GM23338 (cell line): ENCODE data around the gene SRCAP. TPM values are rescaled to one million over a fixed set of nuclear protein-coding genes. Genes with fewer than 3 reads are reported as not detected.

Source experiments
- ATAC-seq: fragments of 200-7000 bp; cut with Tn5 transposase; 3 replicates; pipeline ENCODE4 v1.9.1; 2020
- DNase-seq: peaks from one replicate; pipeline ENCODE4 v3.0.0-alpha.2; 2015; ENCODE audit warnings: low spot score
- H2AFZ ChIP-seq: fragments of 200-600 bp; sonication (generic); 2 replicates; pipeline ENCODE4 v1.8.0; 2016; ENCODE audit warnings: antibody characterized with exemption, mild to moderate bottlenecking, moderate library complexity
- H3F3A ChIP-seq: fragments of 200-600 bp; sonication (generic); replicated peaks from 2 replicates; pipeline ENCODE4 v1.8.0; 2017; ENCODE audit warnings: antibody characterized with exemption, mixed run types, low read depth
- H3K27ac ChIP-seq: fragments of 200-600 bp; sonication (generic); 2 replicates; pipeline ENCODE4 v1.6.1; 2016; ENCODE audit warnings: low read depth
- H3K27me3 ChIP-seq: fragments of 200-600 bp; sonication (generic); 2 replicates; pipeline ENCODE4 v1.8.0; 2016; ENCODE audit warnings: mild to moderate bottlenecking, mixed run types, moderate library complexity; ENCODE audit not compliant: insufficient read depth
- H3K36me3 ChIP-seq: fragments of 200-600 bp; sonication (generic); 2 replicates; pipeline ENCODE4 v1.8.0; 2016; ENCODE audit warnings: mild to moderate bottlenecking; ENCODE audit not compliant: insufficient read depth
- H3K4me1 ChIP-seq: fragments of 200-600 bp; sonication (generic); 2 replicates; pipeline ENCODE4 v1.8.0; 2016; ENCODE audit warnings: mild to moderate bottlenecking, moderate library complexity; ENCODE audit not compliant: insufficient read depth
- H3K4me2 ChIP-seq: fragments of 200-600 bp; sonication (generic); 2 replicates; pipeline ENCODE4 v1.7.1; 2017; ENCODE audit warnings: mixed run types
- H3K4me3 ChIP-seq: fragments of 200-600 bp; sonication (generic); 2 replicates; pipeline ENCODE4 v1.6.1; 2016; ENCODE audit warnings: mixed run types
- H3K79me2 ChIP-seq: fragments of 200-600 bp; sonication (generic); replicated peaks from 2 replicates; pipeline ENCODE4 v1.8.0; 2017; ENCODE audit warnings: mild to moderate bottlenecking; ENCODE audit not compliant: insufficient read depth
- H3K9me2 ChIP-seq: fragments of 200-600 bp; sonication (generic); 2 replicates; pipeline ENCODE4 v1.8.0; 2017; ENCODE audit not compliant: insufficient read depth
- H4K20me1 ChIP-seq: fragments of 200-600 bp; sonication (generic); replicated peaks from 2 replicates; pipeline ENCODE4 v1.8.0; 2017; ENCODE audit warnings: mild to moderate bottlenecking; ENCODE audit not compliant: insufficient read depth
- H3K27ac Mint-ChIP-seq: 2 replicates; pipeline ENCODE4 v1.8.0; 2020; ENCODE audit warnings: inconsistent platforms, mild to moderate bottlenecking, moderate library complexity, mixed read lengths
- H3K27me3 Mint-ChIP-seq: 3 replicates; pipeline ENCODE4 v1.8.0; 2022; ENCODE audit warnings: low read depth, mild to moderate bottlenecking, moderate library complexity, mixed read lengths, inconsistent platforms; ENCODE audit not compliant: insufficient read depth, poor library complexity
- H3K36me3 Mint-ChIP-seq: 3 replicates; pipeline ENCODE4 v1.8.0; 2021; ENCODE audit warnings: low read depth, mild to moderate bottlenecking, inconsistent platforms, moderate library complexity, mixed read lengths
- H3K4me1 Mint-ChIP-seq: 3 replicates; pipeline ENCODE4 v1.8.0; 2020; ENCODE audit warnings: mild to moderate bottlenecking, inconsistent platforms, mixed read lengths
- H3K4me3 Mint-ChIP-seq: 3 replicates; pipeline ENCODE4 v1.8.0; 2021; ENCODE audit warnings: moderate library complexity, mild to moderate bottlenecking, inconsistent platforms, mixed read lengths
- H3K9me3 Mint-ChIP-seq: 3 replicates; pipeline ENCODE4 v1.8.0; 2020; ENCODE audit warnings: moderate library complexity, mild to moderate bottlenecking, inconsistent platforms, mixed read lengths
- CREB1 ChIP-seq: fragments of 250-450 bp; sonication (Bioruptor Pico); IDR thresholded peaks from 2 replicates; pipeline ENCODE4 v1.5.0; 2020; ENCODE audit warnings: low read depth, mild to moderate bottlenecking, moderate library complexity
- EZH2 ChIP-seq: fragments of 200-600 bp; sonication (generic); IDR thresholded peaks from one replicate; pipeline ENCODE4 v1.8.0; 2017; ENCODE audit warnings: antibody characterized with exemption, mild to moderate bottlenecking, low read depth; ENCODE audit not compliant: unreplicated experiment
- EZH2phosphoT487 ChIP-seq: fragments of 200-600 bp; sonication (generic); IDR thresholded peaks from one replicate; pipeline ENCODE4 v1.8.1; 2018; ENCODE audit warnings: antibody characterized with exemption; ENCODE audit not compliant: unreplicated experiment
- JUNB ChIP-seq: IDR thresholded peaks from one replicate; pipeline ENCODE4 v1.6.1; 2016; ENCODE audit warnings: antibody characterized with exemption; ENCODE audit not compliant: unreplicated experiment
- NANOG ChIP-seq: IDR thresholded peaks from 2 replicates; pipeline ENCODE4 v1.6.1; 2016; ENCODE audit warnings: antibody characterized with exemption, borderline replicate concordance
- POLR2AphosphoS5 ChIP-seq: IDR thresholded peaks from 2 replicates; pipeline ENCODE4 v1.6.1; 2016; ENCODE audit warnings: antibody characterized with exemption, low read depth
- STAT1 ChIP-seq: IDR thresholded peaks from one replicate; pipeline ENCODE4 v1.6.1; 2016; ENCODE audit warnings: antibody characterized with exemption; ENCODE audit not compliant: unreplicated experiment
- ZNF114 ChIP-seq: fragments of 250-450 bp; sonication (Bioruptor Pico); IDR thresholded peaks from 2 replicates; pipeline ENCODE4 v1.5.0; 2020; ENCODE audit warnings: mild to moderate bottlenecking, moderate library complexity
- ZNF331 ChIP-seq: fragments of 250-450 bp; sonication (Bioruptor Pico); IDR thresholded peaks from 2 replicates; pipeline ENCODE4 v1.5.0; 2020; ENCODE audit warnings: low read depth, mild to moderate bottlenecking, moderate library complexity
- polyA plus RNA-seq: library from polyadenylated mRNA; unstranded; fragments of >200 nt; fragmentation: Nextera tagmentation; extraction: Ambion mirVana; gene quantifications from 2 replicates; pipeline ENCODE4 v1.2.1, GENCODE V29; 2016
- total RNA-seq: library from RNA; depleted of rRNA; stranded (reverse); fragments of >200 nt; shearing (Covaris generic); gene quantifications from 2 replicates; pipeline ENCODE4 v1.2.3, GENCODE V29; 2014
- TF ChIP-seq, protein P1 (sequence below): IDR thresholded peaks from 2 replicates; pipeline ENCODE4 v1.6.1; 2016; ENCODE audit warnings: antibody characterized with exemption
- TF ChIP-seq, protein P2 (sequence below), 2 experiments: fragments of 200-600 bp in 1 of 2; sonication (generic) in 1 of 2; conservative IDR thresholded peaks; 2 replicates each; pipeline versions ENCODE4 v1.5.1 to v1.6.1; 2016 to 2017; ENCODE audit warnings: antibody characterized with exemption in 2 of 2, low read depth in 2 of 2, mild to moderate bottlenecking in 2 of 2, moderate library complexity in 1 of 2
- TF ChIP-seq, protein P3 (sequence below): fragments of 250-450 bp; sonication (Bioruptor Pico); IDR thresholded peaks from 2 replicates; pipeline ENCODE4 v1.5.0; 2020; ENCODE audit warnings: mild to moderate bottlenecking, moderate library complexity

The SRCAP gene
- total and polyA plus RNA-seq, 2 experiments from 2014 or later = 15.3 to 38.4 TPM

DNA sequence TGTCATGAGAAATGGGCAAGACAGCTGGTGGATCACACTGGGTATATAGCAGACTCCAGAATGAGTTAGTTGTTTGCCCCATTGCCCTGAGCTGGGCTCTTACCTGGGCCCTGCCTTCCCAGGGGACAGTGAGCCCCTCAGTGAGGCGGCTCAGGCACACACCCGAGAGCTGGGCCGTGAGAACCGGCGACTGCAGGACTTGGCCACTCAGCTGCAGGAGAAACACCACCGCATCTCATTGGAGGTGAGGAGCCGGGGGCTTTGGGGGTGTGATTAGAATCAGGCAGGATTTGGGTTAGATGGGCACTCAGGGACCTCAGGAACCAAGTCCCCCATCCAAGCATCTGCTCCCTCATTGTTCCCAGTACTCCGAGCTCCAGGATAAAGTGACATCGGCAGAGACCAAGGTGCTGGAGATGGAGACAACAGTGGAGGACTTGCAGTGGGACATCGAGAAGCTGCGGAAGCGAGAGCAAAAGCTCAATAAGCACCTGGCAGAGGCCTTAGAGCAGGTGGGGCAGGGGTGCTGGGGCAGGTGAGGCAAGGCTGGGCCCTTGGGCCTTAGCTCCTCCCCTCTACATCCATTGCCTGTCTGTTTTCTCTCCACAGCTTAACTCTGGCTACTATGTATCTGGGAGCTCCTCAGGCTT is 66.0 kb downstream of the SRCAP start:
- Mint-ChIP-seq H3K27ac (no peak overlapping the region), H3K27me3 (peaks cover 24% of the 10 kb centered on the region), H3K4me1 (peaks cover 16% of the 10 kb centered on the region), H3K9me3 (no peaks in the 10 kb centered on the region; the same call in 2 of the 3 replicates), H3K4me3 (no peak overlapping the region; the same call in 2 of the 3 replicates), H3K36me3 (peaks cover 74% of the 10 kb centered on the region)
- Histone ChIP-seq H3K4me1 (peaks cover 6% of the 10 kb centered on the region; the same call in 1 of the 2 replicates), H3K36me3 (peaks cover 44% of the 10 kb centered on the region), H3K79me2 (peaks cover 24% of the 10 kb centered on the region), H4K20me1 (peaks cover 32% of the 10 kb centered on the region), H3K27ac (no peak overlapping the region), H3F3A (0 out of 2 replicates have a peak, but pooled peaks cover 7% of the 10 kb centered on the region), H3K9me2 (no peaks in the 10 kb centered on the region), H3K27me3 (no peaks in the 10 kb centered on the region), H3K4me3 (no peak overlapping the region), H2AFZ (no peak overlapping the region), H3K4me2 (no peak overlapping the region)
- TF ChIP-seq POLR2AphosphoS5 (no peak), ZNF331 (no peak), CREB1 (CRISPR knock-in tag) (no peak), EZH2phosphoT487 (no peak), STAT1 (no peak), JUNB (no peak), EZH2 (no peak), ZNF114 (no peak), NANOG (no peak)
- TF ChIP-seq, protein P1, sequence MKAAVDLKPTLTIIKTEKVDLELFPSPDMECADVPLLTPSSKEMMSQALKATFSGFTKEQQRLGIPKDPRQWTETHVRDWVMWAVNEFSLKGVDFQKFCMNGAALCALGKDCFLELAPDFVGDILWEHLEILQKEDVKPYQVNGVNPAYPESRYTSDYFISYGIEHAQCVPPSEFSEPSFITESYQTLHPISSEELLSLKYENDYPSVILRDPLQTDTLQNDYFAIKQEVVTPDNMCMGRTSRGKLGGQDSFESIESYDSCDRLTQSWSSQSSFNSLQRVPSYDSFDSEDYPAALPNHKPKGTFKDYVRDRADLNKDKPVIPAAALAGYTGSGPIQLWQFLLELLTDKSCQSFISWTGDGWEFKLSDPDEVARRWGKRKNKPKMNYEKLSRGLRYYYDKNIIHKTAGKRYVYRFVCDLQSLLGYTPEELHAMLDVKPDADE = no peak
- TF ChIP-seq, protein P2, sequence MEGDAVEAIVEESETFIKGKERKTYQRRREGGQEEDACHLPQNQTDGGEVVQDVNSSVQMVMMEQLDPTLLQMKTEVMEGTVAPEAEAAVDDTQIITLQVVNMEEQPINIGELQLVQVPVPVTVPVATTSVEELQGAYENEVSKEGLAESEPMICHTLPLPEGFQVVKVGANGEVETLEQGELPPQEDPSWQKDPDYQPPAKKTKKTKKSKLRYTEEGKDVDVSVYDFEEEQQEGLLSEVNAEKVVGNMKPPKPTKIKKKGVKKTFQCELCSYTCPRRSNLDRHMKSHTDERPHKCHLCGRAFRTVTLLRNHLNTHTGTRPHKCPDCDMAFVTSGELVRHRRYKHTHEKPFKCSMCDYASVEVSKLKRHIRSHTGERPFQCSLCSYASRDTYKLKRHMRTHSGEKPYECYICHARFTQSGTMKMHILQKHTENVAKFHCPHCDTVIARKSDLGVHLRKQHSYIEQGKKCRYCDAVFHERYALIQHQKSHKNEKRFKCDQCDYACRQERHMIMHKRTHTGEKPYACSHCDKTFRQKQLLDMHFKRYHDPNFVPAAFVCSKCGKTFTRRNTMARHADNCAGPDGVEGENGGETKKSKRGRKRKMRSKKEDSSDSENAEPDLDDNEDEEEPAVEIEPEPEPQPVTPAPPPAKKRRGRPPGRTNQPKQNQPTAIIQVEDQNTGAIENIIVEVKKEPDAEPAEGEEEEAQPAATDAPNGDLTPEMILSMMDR (conservative IDR thresholded peaks at IDR 0.05; ENCODE audit: low read depth in 2 of 2) = no peak
- TF ChIP-seq, protein P3, sequence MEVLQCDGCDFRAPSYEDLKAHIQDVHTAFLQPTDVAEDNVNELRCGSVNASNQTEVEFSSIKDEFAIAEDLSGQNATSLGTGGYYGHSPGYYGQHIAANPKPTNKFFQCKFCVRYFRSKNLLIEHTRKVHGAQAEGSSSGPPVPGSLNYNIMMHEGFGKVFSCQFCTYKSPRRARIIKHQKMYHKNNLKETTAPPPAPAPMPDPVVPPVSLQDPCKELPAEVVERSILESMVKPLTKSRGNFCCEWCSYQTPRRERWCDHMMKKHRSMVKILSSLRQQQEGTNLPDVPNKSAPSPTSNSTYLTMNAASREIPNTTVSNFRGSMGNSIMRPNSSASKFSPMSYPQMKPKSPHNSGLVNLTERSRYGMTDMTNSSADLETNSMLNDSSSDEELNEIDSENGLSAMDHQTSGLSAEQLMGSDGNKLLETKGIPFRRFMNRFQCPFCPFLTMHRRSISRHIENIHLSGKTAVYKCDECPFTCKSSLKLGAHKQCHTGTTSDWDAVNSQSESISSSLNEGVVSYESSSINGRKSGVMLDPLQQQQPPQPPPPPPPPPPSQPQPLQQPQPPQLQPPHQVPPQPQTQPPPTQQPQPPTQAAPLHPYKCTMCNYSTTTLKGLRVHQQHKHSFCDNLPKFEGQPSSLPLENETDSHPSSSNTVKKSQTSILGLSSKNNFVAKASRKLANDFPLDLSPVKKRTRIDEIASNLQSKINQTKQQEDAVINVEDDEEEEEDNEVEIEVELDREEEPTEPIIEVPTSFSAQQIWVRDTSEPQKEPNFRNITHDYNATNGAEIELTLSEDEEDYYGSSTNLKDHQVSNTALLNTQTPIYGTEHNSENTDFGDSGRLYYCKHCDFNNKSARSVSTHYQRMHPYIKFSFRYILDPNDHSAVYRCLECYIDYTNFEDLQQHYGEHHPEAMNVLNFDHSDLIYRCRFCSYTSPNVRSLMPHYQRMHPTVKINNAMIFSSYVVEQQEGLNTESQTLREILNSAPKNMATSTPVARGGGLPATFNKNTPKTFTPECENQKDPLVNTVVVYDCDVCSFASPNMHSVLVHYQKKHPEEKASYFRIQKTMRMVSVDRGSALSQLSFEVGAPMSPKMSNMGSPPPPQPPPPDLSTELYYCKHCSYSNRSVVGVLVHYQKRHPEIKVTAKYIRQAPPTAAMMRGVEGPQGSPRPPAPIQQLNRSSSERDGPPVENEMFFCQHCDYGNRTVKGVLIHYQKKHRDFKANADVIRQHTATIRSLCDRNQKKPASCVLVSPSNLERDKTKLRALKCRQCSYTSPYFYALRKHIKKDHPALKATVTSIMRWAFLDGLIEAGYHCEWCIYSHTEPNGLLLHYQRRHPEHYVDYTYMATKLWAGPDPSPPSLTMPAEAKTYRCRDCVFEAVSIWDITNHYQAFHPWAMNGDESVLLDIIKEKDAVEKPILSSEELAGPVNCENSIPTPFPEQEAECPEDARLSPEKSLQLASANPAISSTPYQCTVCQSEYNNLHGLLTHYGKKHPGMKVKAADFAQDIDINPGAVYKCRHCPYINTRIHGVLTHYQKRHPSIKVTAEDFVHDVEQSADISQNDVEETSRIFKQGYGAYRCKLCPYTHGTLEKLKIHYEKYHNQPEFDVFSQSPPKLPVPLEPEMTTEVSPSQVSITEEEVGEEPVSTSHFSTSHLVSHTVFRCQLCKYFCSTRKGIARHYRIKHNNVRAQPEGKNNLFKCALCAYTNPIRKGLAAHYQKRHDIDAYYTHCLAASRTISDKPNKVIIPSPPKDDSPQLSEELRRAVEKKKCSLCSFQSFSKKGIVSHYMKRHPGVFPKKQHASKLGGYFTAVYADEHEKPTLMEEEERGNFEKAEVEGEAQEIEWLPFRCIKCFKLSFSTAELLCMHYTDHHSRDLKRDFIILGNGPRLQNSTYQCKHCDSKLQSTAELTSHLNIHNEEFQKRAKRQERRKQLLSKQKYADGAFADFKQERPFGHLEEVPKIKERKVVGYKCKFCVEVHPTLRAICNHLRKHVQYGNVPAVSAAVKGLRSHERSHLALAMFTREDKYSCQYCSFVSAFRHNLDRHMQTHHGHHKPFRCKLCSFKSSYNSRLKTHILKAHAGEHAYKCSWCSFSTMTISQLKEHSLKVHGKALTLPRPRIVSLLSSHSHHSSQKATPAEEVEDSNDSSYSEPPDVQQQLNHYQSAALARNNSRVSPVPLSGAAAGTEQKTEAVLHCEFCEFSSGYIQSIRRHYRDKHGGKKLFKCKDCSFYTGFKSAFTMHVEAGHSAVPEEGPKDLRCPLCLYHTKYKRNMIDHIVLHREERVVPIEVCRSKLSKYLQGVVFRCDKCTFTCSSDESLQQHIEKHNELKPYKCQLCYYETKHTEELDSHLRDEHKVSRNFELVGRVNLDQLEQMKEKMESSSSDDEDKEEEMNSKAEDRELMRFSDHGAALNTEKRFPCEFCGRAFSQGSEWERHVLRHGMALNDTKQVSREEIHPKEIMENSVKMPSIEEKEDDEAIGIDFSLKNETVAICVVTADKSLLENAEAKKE (CRISPR knock-in tag) = no peak
- no peak for ATAC-seq
- DNase-seq = no peak
